IPS DF 4.7 (cell line): ENCODE data around the gene MAN1A2.
"Not testable (repeated sequence)": the region's sequence is repeated elsewhere in the genome, so short reads cannot be mapped to it uniquely, and the experiment has no call there.

Experiments used
- DNase-seq: peaks from one replicate; pipeline ENCODE4 v3.0.0-alpha.2; 2013; ENCODE audit warnings: low spot score; ENCODE audit errors: extremely low read depth

Gene MAN1A2

DNA sequence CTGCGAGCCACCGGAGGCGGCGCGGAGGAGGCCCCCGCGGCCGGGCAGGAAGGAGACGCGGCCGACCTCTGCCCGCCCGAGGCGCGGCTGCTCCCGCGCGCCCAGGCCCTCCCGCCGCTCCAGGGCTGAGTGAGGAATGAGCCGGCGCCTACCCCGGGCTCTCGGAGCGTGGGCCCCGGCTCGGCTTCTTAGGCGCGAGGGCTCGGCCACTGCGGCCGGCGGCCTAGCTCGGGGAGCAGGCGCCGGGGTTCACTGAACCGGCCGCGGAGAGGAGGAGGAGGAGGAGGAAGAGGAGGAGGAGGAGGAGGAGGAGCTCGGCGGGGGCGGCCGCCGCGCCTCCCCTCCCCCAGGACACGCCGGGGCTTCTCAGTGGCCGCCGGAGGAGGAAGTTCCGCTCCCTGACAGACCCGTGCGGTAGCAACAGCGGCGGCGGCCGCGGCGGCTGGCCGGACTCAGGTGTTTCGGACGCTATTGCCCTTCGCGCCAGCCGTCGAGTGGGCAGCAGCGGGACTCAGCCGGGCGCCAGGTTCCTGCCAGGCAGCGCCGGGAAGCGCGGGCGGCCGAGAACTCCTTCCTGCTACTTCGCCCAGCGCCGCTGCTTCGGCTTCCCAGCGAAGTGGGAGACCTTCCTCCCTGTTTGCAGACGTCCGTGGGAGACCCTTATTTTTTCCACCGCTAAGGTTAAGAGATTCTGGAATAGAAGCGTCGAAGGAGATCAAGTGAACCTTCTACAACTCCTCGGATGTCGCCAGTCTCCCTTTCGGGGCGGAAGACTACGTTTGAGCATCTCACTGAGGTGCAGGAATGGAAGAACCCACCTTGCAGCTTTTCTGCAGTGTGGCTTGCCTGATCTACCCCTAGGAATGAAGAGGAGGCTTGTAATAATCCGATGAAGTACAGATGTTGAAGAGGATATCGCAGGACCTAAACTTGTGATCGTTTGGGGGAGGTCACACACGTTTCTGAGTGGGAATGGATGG lies at the start of gene MAN1A2:
Gene MAN1A2, plus strand, starts transcription at position 404 of the 980 bp plus-strand sequence. CDS start 735 bp downstream, outside the sequence.
- no peak for DNase-seq

DNA sequence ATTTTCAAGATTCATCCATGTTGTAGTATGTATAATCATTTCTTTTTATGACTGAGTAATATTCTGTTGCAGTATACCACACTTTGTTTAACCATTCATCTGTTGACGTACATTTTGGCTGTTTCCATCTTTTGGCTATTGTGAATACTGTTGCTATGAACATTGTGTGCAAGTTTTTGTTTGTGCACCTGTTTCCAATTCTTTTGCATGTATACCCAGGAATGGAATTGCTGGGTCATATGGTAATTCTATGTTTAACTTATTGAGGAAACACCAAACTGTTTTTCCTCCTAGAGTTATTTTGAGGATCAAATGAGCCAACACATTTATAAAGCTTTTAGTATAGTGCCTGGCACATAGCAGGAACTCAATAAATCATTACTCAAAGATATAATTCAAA lies 49.2 kb upstream of the MAN1A2 start:
- DNase-seq: no peak

GRCh38 chr1:117318426-117318825 lies 48.8 kb upstream of the MAN1A2 start:
- DNase-seq: no peak

- no peak for DNase-seq
Observed at GRCh38 chr1:117320515-117320914, 46.7 kb upstream of the MAN1A2 start.

DNA sequence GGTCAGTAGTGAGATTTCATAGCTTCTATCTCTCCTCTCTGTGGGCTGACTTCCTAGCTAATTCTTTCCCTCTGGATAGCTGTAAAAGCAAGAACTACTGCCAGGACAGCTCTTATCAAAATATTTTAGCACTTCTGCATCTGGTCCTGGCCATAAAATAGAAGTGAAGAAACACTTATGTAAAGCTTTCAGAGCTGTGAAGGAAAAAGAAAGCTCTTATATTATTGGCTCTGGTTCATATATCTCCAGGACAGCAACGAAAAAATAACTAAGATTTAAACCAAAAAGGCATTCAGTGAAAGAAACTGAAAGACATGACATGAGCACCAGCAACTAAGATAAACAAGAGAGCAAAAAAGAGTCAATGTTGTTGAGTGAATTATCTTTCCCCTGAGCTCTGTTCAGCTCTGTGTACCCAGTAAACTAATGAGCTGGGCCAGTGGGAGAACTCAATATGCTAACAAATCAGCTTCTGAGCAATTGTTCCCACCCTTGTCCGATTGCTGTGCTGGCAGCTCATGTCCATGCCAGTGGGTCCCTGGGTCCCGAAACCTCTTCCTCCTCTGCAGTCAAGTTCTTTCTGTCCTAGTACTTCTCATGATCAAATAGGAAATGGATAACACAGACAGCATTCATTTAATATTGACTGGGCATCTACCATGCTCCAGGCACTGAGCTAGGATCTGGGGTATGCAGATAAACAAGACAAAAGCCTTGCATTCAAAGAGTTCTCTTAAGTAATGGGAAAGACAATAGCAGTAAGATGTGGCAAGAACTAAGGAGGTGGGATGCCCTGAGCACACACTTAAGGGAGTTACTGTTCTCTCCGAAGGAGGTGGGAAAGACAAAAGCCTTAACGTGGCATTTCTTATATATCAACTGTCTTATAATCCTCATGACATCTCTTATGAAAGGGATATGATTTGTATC lies 45.3 kb upstream of the MAN1A2 start:
- DNase-seq: no peak

DNA sequence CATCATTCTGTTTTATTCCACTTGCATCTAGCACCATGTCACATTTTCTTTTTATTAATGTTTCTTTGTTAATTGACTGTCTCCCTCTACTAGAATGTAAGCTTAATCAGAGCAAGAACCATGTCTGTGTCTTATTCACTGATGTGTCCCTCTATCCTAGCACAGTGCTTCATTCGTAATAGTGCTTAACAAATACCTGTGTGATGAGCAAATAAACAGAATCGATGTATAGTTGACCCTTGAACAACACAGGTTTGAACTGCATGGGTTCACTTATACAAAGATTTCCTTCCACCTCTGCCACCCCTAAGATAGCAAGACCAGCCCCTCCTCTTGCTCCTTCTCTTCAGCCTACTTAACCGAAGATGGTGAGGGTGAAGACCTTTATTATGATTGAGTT lies 42.9 kb upstream of the MAN1A2 start:
- DNase-seq: no peak

- DNase-seq: not testable (repeated sequence)
Observed at GRCh38 chr1:117326035-117326434, 41.2 kb upstream of the MAN1A2 start.

DNA sequence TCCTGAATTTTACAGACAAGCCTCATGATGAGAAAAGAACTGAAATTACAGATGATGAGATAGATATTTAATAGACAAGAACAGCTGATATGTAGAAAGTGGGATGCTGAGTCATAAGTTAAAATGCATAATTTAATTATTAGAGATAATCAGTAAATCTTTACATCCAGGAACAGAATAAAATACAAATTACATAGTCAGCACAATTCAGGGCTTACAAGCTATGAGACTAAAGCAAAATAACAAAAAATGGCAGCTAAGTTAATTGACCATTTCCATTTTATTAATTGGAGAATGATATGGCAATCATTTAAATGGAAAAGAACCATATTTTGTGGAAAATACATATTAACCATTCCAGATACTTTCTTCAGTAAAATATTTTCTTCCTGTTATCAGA lies 40.2 kb upstream of the MAN1A2 start:
- DNase-seq: no peak

DNA sequence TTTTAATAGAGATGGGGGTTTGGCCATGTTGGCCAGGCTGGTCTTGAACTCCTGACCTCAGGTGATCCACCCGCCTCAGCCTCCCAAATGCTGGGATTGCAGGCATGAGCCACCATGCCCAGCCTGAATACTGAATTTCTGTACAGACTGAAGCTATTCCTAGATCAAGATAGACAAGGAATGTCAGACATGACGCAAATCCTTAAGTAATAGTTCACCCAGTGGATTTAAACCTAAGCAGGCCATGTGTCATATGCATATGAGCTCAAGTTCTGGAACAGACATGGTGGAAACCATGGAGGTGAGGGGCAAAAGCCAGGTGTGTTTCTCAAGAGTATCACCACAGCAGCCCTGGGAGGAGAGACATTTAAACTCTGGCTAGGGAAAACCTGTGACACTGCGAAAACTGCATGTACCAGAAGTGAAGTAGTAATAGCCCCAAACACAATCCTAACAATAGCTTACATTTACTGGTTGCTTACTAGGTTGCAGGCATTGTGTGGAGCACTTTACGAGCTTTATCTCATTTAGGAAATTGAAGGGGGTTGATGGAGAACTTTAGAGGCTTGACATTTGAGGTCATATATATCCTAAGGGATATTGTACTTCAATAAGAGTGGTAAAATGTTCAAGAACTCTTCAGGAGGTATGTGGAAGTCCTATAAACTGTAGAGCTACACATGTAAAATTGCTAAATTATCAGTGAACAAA lies 31.7 kb upstream of the MAN1A2 start:
- DNase-seq: no peak

- DNase-seq: no peak
Observed at GRCh38 chr1:117336088-117336817, 31.0 kb upstream of the MAN1A2 start.

DNA sequence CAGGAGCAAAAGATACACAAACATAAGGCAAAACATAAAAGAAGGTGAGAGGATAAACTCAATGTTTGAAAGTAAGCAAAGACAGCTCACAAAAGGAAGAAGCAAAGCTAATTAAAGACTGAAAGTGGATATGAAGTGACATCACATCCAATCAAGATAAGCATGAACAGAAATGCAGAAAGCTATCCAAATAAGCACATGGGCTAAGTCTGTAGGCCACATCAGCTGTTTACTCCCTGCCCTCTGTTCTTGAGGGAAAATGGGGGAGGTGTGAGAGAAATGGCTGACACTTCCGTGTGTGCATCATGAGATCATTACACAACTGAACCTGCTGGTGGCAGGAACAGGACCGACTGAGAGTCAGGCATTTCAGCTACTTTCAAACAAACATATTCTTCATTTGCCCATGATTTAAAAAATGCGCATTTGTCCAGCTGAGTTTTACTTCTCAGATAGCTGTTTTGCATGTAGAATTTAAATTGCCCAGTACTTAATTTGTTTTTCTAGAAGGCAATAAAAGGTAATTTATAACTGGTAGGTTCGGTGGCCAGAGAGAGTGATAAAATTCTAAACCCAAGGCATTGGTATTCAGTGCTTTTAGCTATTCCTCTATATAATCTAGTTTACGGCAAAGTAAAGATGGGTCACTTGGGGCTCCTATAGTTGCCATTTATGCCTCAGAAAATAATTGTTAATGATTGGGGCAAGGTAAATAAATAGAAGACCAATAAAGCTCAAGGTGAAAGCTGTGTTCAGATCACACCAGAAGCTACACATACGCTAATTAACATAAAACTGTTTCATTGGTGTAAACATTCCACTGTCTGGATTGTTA lies 27.2 kb upstream of the MAN1A2 start:
- no peak for DNase-seq

GRCh38 chr1:117341123-117341522 lies 26.1 kb upstream of the MAN1A2 start:
- DNase-seq: no peak

DNA sequence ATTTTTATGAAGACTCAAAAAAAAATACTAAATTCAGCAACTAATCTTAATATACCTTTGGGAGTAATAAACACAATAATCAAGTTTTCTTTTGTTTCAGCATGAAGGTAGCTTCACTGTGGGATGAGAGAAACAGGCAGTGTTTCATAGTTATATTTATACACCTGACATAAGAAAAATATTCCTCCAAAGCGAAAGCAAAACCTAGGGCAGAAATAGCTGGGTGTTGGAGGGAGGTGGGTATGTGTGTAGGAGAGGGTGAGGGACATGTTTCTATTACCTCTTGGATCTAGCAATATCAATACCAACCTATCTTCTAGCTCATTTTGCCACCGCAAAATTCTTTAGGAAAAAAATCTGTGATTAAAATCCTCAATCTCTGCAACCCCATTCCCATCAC lies 24.9 kb upstream of the MAN1A2 start:
- DNase-seq: no peak

DNA sequence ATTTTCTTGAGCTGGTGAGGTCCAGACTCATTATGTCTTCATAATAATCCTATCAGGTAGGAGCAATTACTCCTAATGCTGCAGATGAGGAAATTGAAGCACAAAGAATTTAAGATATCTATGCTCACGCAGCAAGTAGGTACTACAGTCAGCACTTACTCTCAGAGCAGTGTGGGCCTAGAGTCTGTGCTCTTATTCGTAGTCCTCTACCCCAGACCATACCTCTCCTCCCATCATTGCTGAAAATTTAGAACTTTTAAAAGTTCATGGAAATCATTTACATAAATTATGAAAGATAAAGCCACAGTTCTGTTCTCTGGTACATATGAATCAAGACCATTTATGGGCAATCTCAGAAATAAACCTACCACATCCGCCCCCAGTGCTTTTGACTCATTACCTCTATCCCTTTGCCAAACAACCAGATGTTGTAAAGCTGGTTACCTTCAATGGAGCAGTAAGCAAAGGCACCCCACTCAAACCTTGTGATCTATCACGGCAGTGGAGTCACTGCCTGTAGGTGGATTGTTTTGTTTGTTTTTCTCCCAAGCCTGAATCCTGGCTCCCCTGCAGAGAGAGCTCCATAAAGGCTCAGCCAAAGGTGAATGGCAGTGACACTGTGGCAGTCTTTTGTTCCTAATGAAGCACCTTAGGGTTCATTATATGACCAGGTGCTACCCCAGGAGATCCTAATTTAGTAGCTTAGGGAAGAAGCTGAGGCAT lies 20.9 kb upstream of the MAN1A2 start:
- DNase-seq: no peak

GRCh38 chr1:117347907-117348306 lies 19.3 kb upstream of the MAN1A2 start:
- DNase-seq: no peak

- not testable (repeated sequence) for DNase-seq
Observed at GRCh38 chr1:117352695-117353094, 14.6 kb upstream of the MAN1A2 start.

DNA sequence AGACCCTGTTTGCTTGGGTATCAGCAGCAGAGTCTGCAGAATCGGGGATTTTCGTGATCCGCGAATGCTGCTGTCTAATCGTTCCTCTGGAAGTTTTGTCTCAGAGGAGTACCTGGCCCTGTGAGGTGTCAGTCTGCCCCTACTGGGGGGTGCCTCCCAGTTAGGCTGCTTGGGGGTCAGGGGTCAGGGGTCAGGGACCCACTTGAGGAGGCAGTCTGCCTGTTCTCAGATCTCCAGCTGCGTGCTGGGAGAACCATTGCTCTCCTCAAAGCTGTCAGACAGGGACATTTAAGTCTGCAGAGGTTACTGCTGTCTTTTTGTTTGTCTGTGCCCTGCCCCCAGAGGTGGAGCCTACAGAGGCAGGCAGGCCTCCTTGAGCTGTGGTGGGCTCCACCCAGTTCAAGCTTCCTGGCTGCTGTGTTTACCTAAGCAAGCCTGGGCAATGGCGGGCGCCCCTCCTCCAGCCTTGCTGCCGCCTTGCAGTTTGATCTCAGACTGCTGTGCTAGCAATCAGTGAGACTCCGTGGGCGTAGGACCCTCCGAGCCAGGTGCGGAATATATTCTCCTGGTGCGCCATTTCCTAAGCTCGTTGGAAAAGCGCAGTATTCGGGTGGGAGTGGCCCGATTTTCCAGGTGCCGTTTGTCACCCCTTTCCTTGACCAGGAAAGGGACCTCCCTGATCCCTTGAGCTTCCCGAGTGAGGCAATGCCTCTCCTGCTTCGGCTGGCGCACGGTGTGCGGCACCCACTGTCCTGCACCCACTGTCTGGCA lies 9.2 kb upstream of the MAN1A2 start:
- not testable (repeated sequence) for DNase-seq

DNA sequence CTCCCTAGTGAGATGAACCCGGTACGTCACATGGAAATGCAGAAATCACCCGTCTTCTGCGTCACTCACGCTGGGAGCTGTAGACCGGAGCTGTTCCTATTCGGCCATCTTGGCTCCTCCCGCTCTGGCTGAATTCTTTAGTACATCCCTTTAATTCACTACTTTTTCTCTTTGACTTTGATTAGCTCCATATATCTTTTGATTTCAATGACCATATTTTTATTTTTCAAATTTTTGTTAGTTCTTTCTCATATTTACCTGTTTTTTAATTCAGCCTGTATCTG lies 8.7 kb upstream of the MAN1A2 start:
- DNase-seq: not testable (repeated sequence)
